Smooth muscle cell (in vitro differentiated cells): ENCODE results near the gene FCER2. TPM values are rescaled to one million over a fixed set of nuclear protein-coding genes. Genes with fewer than 3 reads are reported as not detected.
A peak's percentile ranks its signal among the peaks of the same experiment; 100 is the strongest.

ENCODE experiments used
- DNase-seq: peaks from one replicate; lab custom pipeline; 2025; ENCODE audit not compliant: unreplicated experiment; lab: John Stamatoyannopoulos, UW
- H2AFZ ChIP-seq: fragments of 200-600 bp; sonication (generic); 2 replicates; pipeline ENCODE4 v1.6.0; 2016; ENCODE audit warnings: antibody characterized with exemption, low read depth, mild to moderate bottlenecking
- H3F3A ChIP-seq: fragments of 200-600 bp; sonication (generic); 2 replicates; pipeline ENCODE4 v1.6.0; 2017; ENCODE audit warnings: antibody characterized with exemption, low read depth
- H3K27ac ChIP-seq: fragments of 200-600 bp; sonication (generic); 2 replicates; pipeline ENCODE4 v1.5.1; 2016; ENCODE audit warnings: low read depth, mild to moderate bottlenecking
- H3K27me3 ChIP-seq: fragments of 200-600 bp; sonication (generic); 2 replicates; pipeline ENCODE4 v1.6.1; 2016; ENCODE audit warnings: low read depth, mild to moderate bottlenecking
- H3K36me3 ChIP-seq: fragments of 200-600 bp; sonication (generic); 2 replicates; pipeline ENCODE4 v1.5.1; 2016; ENCODE audit warnings: low read depth
- H3K4me1 ChIP-seq: fragments of 200-600 bp; sonication (generic); 2 replicates; pipeline ENCODE4 v1.5.1; 2016; ENCODE audit warnings: low read depth
- H3K4me2 ChIP-seq: fragments of 200-600 bp; sonication (generic); 2 replicates; pipeline ENCODE4 v1.6.0; 2016; ENCODE audit warnings: mild to moderate bottlenecking
- H3K4me3 ChIP-seq: fragments of 200-600 bp; sonication (generic); 2 replicates; pipeline ENCODE4 v1.5.1; 2016; ENCODE audit warnings: mild to moderate bottlenecking
- H3K79me2 ChIP-seq: fragments of 200-600 bp; sonication (generic); 2 replicates; pipeline ENCODE4 v1.6.0; 2016; ENCODE audit warnings: low read depth, mild to moderate bottlenecking
- H3K9ac ChIP-seq: fragments of 200-600 bp; sonication (generic); 2 replicates; pipeline ENCODE4 v1.6.0; 2016; ENCODE audit warnings: low read depth
- H3K9me3 ChIP-seq: fragments of 200-600 bp; sonication (generic); replicated peaks from 2 replicates; pipeline ENCODE4 v1.5.1; 2016; ENCODE audit warnings: low read depth
- H4K20me1 ChIP-seq: fragments of 200-600 bp; sonication (generic); 2 replicates; pipeline ENCODE4 v1.6.0; 2016; ENCODE audit warnings: low read depth
- CTCF ChIP-seq: fragments of 200-600 bp; sonication (generic); IDR thresholded peaks from 2 replicates; pipeline ENCODE4 v1.5.1; 2017; ENCODE audit warnings: borderline replicate concordance, mild to moderate bottlenecking, antibody characterized with exemption; ENCODE audit not compliant: insufficient read depth, poor library complexity, severe bottlenecking
- WGBS: methylation state at CpG from one replicate; pipeline ENCODE4 v1.1.7; 2016; ENCODE audit warnings: low lambda C conversion rate; 5-methylcytosine and 5-hydroxymethylcytosine counted together
- polyA plus RNA-seq: library from polyadenylated mRNA; unstranded; fragments of >200 nt; fragmentation: Nextera tagmentation; extraction: Ambion mirVana; gene quantifications from 2 replicates; pipeline ENCODE4 v1.2.1, GENCODE V29; 2016
- total RNA-seq: library from RNA; depleted of rRNA; stranded (reverse); fragments of >200 nt; gene quantifications from 2 replicates; pipeline ENCODE4 v1.2.3, GENCODE V29; 2014

The FCER2 gene
- total and polyA plus RNA-seq, 2 experiments from 2014 or later = not detected

- TF ChIP-seq CTCF = peak; percentile 96
- H3K27ac ChIP-seq = no peak within 1 kb of the TSS
- H3K79me2 ChIP-seq = peaks cover 5% of the 10 kb centered on the region
- 2% methylated on average over 67 of the region's 79 CpGs for WGBS
- no peaks in the 10 kb centered on the region for H3K9me3 ChIP-seq
- H3F3A ChIP-seq = no peaks in the 10 kb centered on the region
- H3K9ac ChIP-seq = peak within 1 kb of the TSS; percentile 91
- no peaks in the 10 kb centered on the region for H3K4me1 ChIP-seq
- H2AFZ ChIP-seq = peak within 1 kb of the TSS; percentile 100
- peaks cover 12% of the 10 kb centered on the region for H3K27me3 ChIP-seq
- H4K20me1 ChIP-seq = peaks cover 34% of the 10 kb centered on the region
- H3K4me3 ChIP-seq = peak within 1 kb of the TSS; percentile 100
- H3K36me3 ChIP-seq = no peaks in the 10 kb centered on the region
- DNase-seq = peak; percentile 62
- peak within 1 kb of the TSS; percentile 97 for H3K4me2 ChIP-seq
These were observed 21.2 kb downstream of the FCER2 start, which contains the start of gene TRAPPC5 for GRCh38 chr19:7680606-7681339. TSS of gene TRAPPC5 (plus strand) at chr19:7680833. CDS start at chr19:7682254, 1,421 bp downstream.

GRCh38 chr19:7679771-7680605, 21.9 kb downstream of the FCER2 start:
- TF ChIP-seq CTCF = no peak
- no peaks in the 10 kb centered on the region for H3K4me1 ChIP-seq
- no peaks in the 10 kb centered on the region for H3K36me3 ChIP-seq
- H3K27me3 ChIP-seq = peaks cover 12% of the 10 kb centered on the region
- H3K9me3 ChIP-seq = no peaks in the 10 kb centered on the region
- no peak for DNase-seq
- H3K9ac ChIP-seq = no peak overlapping the region
- peak overlapping the region; percentile 97 for H3K4me2 ChIP-seq
- no peaks in the 10 kb centered on the region for H3F3A ChIP-seq
- H3K27ac ChIP-seq = no peak overlapping the region
- peak overlapping the region; percentile 100 for H3K4me3 ChIP-seq
- 64% methylated on average over 22 of the region's 22 CpGs for WGBS
- peaks cover 5% of the 10 kb centered on the region for H3K79me2 ChIP-seq
- peaks cover 26% of the 10 kb centered on the region for H4K20me1 ChIP-seq
- H2AFZ ChIP-seq = peak overlapping the region; percentile 10

- Histone ChIP-seq H4K20me1 (peaks cover 18% of the 10 kb centered on the region), H3K36me3 (no peaks in the 10 kb centered on the region), H2AFZ (no peak overlapping the region), H3K9me3 (no peaks in the 10 kb centered on the region), H3K4me3 (no peak overlapping the region), H3K4me2 (no peak overlapping the region), H3K79me2 (peaks cover 5% of the 10 kb centered on the region), H3F3A (no peaks in the 10 kb centered on the region), H3K9ac (no peak overlapping the region), H3K27me3 (peaks cover 12% of the 10 kb centered on the region), H3K4me1 (no peaks in the 10 kb centered on the region), H3K27ac (no peak overlapping the region)
- WGBS = 74% methylated on average over 30 of the region's 30 CpGs
- TF ChIP-seq CTCF = no peak
- DNase-seq = no peak
These were observed 22.8 kb downstream of the FCER2 start for GRCh38 chr19:7678971-7679751.
